H9 (cell line): ENCODE results near the gene MGAT4B. TPM values are rescaled to one million over a fixed set of nuclear protein-coding genes. Genes with fewer than 3 reads are reported as not detected.

ENCODE experiments used
- DNase-seq: peaks from one replicate; pipeline ENCODE4 v3.0.0-alpha.2; 2017
- H2AFZ ChIP-seq: one replicate; pipeline ENCODE4 v1.6.1; 2013; ENCODE audit warnings: mild to moderate bottlenecking, low read length, control low read depth, moderate library complexity
- H2AK5ac ChIP-seq: 2 replicates; pipeline ENCODE4 v1.6.1; 2013; ENCODE audit warnings: low read length, control low read depth, mixed read lengths; ENCODE audit not compliant: insufficient read length
- H2BK120ac ChIP-seq: one replicate; pipeline ENCODE4 v1.6.1; 2013; ENCODE audit warnings: low read depth, mild to moderate bottlenecking, low read length, control low read depth, inconsistent platforms; ENCODE audit not compliant: poor library complexity, severe bottlenecking
- H2BK12ac ChIP-seq: 2 replicates; pipeline ENCODE4 v1.6.1; 2013; ENCODE audit warnings: low read length, control low read depth, mixed read lengths, low read depth; ENCODE audit not compliant: insufficient read length
- H2BK15ac ChIP-seq: 2 replicates; pipeline ENCODE4 v1.6.1; 2013; ENCODE audit warnings: low read depth, low read length, control low read depth
- H2BK20ac ChIP-seq: one replicate; pipeline ENCODE4 v1.6.1; 2013; ENCODE audit warnings: low read depth, mild to moderate bottlenecking, low read length, control low read depth, inconsistent platforms; ENCODE audit not compliant: poor library complexity, severe bottlenecking
- H2BK5ac ChIP-seq: 2 replicates; pipeline ENCODE4 v1.6.1; 2013; ENCODE audit warnings: low read length, control low read depth, mixed read lengths; ENCODE audit not compliant: insufficient read length
- H3K14ac ChIP-seq: 2 replicates; pipeline ENCODE4 v1.6.1; 2013; ENCODE audit warnings: low read length, control low read depth; ENCODE audit not compliant: insufficient read depth
- H3K18ac ChIP-seq: 2 replicates; pipeline ENCODE4 v1.6.1; 2013; ENCODE audit warnings: low read depth, mild to moderate bottlenecking, mixed read lengths, low read length, control low read depth; ENCODE audit not compliant: insufficient read length
- H3K23ac ChIP-seq: 2 replicates; pipeline ENCODE4 v1.6.1; 2013; ENCODE audit warnings: low read length, control low read depth, mixed read lengths, low read depth; ENCODE audit not compliant: insufficient read length
- H3K23me2 ChIP-seq: 2 replicates; pipeline ENCODE4 v1.6.1; 2013; ENCODE audit warnings: low read depth, mild to moderate bottlenecking, mixed read lengths, low read length, control low read depth; ENCODE audit not compliant: insufficient read length, poor library complexity, severe bottlenecking
- H3K27ac ChIP-seq: 2 replicates; pipeline ENCODE4 v1.5.1; 2013; ENCODE audit warnings: low read length, control low read depth, mixed read lengths, low read depth; ENCODE audit not compliant: insufficient read length
- H3K27me3 ChIP-seq: 2 replicates; pipeline ENCODE4 v1.6.1; 2013; ENCODE audit warnings: low read length, control low read depth, inconsistent platforms; ENCODE audit not compliant: insufficient read depth
- H3K4ac ChIP-seq: 2 replicates; pipeline ENCODE4 v1.6.1; 2013; ENCODE audit warnings: low read depth, mild to moderate bottlenecking, control low read depth, inconsistent platforms, low read length, moderate library complexity
- H3K4me1 ChIP-seq: 2 replicates; pipeline ENCODE4 v1.6.1; 2013; ENCODE audit warnings: low read length, control low read depth, inconsistent platforms; ENCODE audit not compliant: insufficient read depth
- H3K4me2 ChIP-seq: 2 replicates; pipeline ENCODE4 v1.6.1; 2013; ENCODE audit warnings: low read length, control low read depth, mixed read lengths; ENCODE audit not compliant: insufficient read length, insufficient read depth
- H3K56ac ChIP-seq: 2 replicates; pipeline ENCODE4 v1.6.1; 2013; ENCODE audit warnings: low read depth, mild to moderate bottlenecking, mixed read lengths, low read length, control low read depth; ENCODE audit not compliant: insufficient read length
- H3K79me1 ChIP-seq: 2 replicates; pipeline ENCODE4 v1.6.1; 2013; ENCODE audit warnings: low read depth, mild to moderate bottlenecking, moderate library complexity, low read length, control low read depth, inconsistent platforms; ENCODE audit not compliant: insufficient read depth, poor library complexity, severe bottlenecking
- H3K79me2 ChIP-seq: 2 replicates; pipeline ENCODE4 v1.6.1; 2013; ENCODE audit warnings: low read length, control low read depth, inconsistent platforms; ENCODE audit not compliant: insufficient read depth
- H3K9ac ChIP-seq: 2 replicates; pipeline ENCODE4 v1.6.1; 2013; ENCODE audit warnings: low read length, control low read depth, mixed read lengths; ENCODE audit not compliant: insufficient read length; ENCODE audit errors: extremely low read depth
- H3K9me3 ChIP-seq: one replicate; pipeline ENCODE4 v1.6.1; 2013; ENCODE audit warnings: low read depth, low read length, inconsistent platforms; ENCODE audit not compliant: control insufficient read depth
- H3T11ph ChIP-seq: one replicate; pipeline ENCODE4 v1.6.1; 2013; ENCODE audit warnings: mild to moderate bottlenecking, low read length, control low read depth, inconsistent platforms
- H4K20me1 ChIP-seq: one replicate; pipeline ENCODE4 v1.6.1; 2013; ENCODE audit not compliant: control insufficient read depth, insufficient read length, insufficient read depth
- H4K5ac ChIP-seq: 2 replicates; pipeline ENCODE4 v1.6.1; 2013; ENCODE audit warnings: low read depth, mild to moderate bottlenecking, mixed read lengths, low read length, control low read depth; ENCODE audit not compliant: insufficient read length
- H4K8ac ChIP-seq: replicated peaks from 2 replicates; pipeline ENCODE4 v1.6.1; 2013; ENCODE audit warnings: low read length, control low read depth, mixed read lengths, low read depth; ENCODE audit not compliant: insufficient read length
- H4K91ac ChIP-seq: 2 replicates; pipeline ENCODE4 v1.6.1; 2013; ENCODE audit warnings: low read depth, mild to moderate bottlenecking, moderate library complexity, mixed read lengths, low read length, control low read depth; ENCODE audit not compliant: insufficient read length
- H3K27ac Mint-ChIP-seq, 3 experiments: 2 replicates in 2 of 3; 3 replicates in 1 of 3; pipeline ENCODE4 v1.8.0; 2020 to 2021; ENCODE audit warnings: mixed read lengths in 3 of 3, mild to moderate bottlenecking in 1 of 3, moderate library complexity in 1 of 3
- H3K27me3 Mint-ChIP-seq: 2 replicates; pipeline ENCODE4 v1.8.0; 2021; ENCODE audit warnings: low read depth, mild to moderate bottlenecking, moderate library complexity, mixed read lengths
- H3K36me3 Mint-ChIP-seq, 3 experiments: 2 replicates in 2 of 3; 3 replicates in 1 of 3; pipeline ENCODE4 v1.8.0; 2020 to 2021; ENCODE audit warnings: low read depth in 3 of 3, mixed read lengths in 3 of 3; ENCODE audit not compliant: insufficient read depth in 1 of 3
- H3K4me1 Mint-ChIP-seq, 2 experiments: 2 replicates each; pipeline ENCODE4 v1.8.0; 2020; ENCODE audit warnings: mixed read lengths in 2 of 2
- H3K4me3 Mint-ChIP-seq, 2 experiments: 2 replicates in 1 of 2; 3 replicates in 1 of 2; pipeline ENCODE4 v1.8.0; 2020 to 2021; ENCODE audit warnings: mild to moderate bottlenecking in 2 of 2, mixed read lengths in 2 of 2, moderate library complexity in 1 of 2
- H3K9me3 Mint-ChIP-seq, 2 experiments: 2 replicates in 1 of 2; 3 replicates in 1 of 2; pipeline ENCODE4 v1.8.0; 2020; ENCODE audit warnings: mild to moderate bottlenecking in 2 of 2, mixed read lengths in 2 of 2, moderate library complexity in 1 of 2
- CTCF ChIP-seq: fragments of 200-600 bp; sonication (generic); conservative IDR thresholded peaks from 3 replicates; pipeline ENCODE4 v1.8.0; 2021; ENCODE audit warnings: antibody characterized with exemption, mild to moderate bottlenecking
- WGBS: extraction: QIAGEN DNeasy Blood & Tissue Kit; methylation state at CpG from one replicate; pipeline ENCODE4 v1.1.7; 2013; ENCODE audit warnings: missing lambda C conversion rate, low lambda C conversion rate, mixed read lengths; ENCODE audit not compliant: insufficient read length; ENCODE audit errors: extremely low coverage; 5-methylcytosine and 5-hydroxymethylcytosine counted together
- microRNA-seq: library from miRNA; unstranded; fragments of <30 nt; microRNA quantifications from one replicate; pipeline ENCODE4, GENCODE V29; 2020; ENCODE audit warnings: borderline microRNAs expressed
- total RNA-seq: library from RNA; stranded (reverse); gene quantifications from 2 replicates; pipeline ENCODE4 v1.2.1, GENCODE V29; 2021

The MGAT4B gene
- total RNA-seq, 1 experiment from 2014 or later = 147 TPM

GRCh38 chr5:179747811-179748210 is 58.9 kb downstream of the MGAT4B start:
- no peak overlapping the region for H2BK12ac ChIP-seq
- no peak overlapping the region for H2AK5ac ChIP-seq
- no peak overlapping the region for H2BK20ac ChIP-seq
- no peaks in the 10 kb centered on the region for H3K9me3 ChIP-seq
- Mint-ChIP-seq H3K27ac (no peak overlapping the region), H3K4me1 (peaks cover 0 to under 1% of the 10 kb centered on the region in 2 experiments; a peak in 1 of 4 replicates), H3K9me3 (peaks cover 0 to 3% of the 10 kb centered on the region in 2 experiments; a peak in 1 of 5 replicates), H3K4me3 (no peak overlapping the region), H3K27me3 (no peaks in the 10 kb centered on the region), H3K36me3 (peaks cover 9 to 34% (median 22%) of the 10 kb centered on the region in 3 experiments; a peak in 6 of 7 replicates)
- H3K4ac ChIP-seq = no peak overlapping the region
- no peaks in the 10 kb centered on the region for H3K23me2 ChIP-seq
- WGBS = no CpG with 5 or more reads among the region's 3 CpGs
- no peaks in the 10 kb centered on the region for H3K4me1 ChIP-seq
- no peaks in the 10 kb centered on the region for H4K20me1 ChIP-seq
- no peak overlapping the region for H2BK120ac ChIP-seq
- no peak overlapping the region for H3T11ph ChIP-seq
- H3K23ac ChIP-seq = no peak overlapping the region
- H3K27ac ChIP-seq = no peak overlapping the region
- no peaks in the 10 kb centered on the region for H3K27me3 ChIP-seq
- no peak overlapping the region for H3K9ac ChIP-seq
- H4K91ac ChIP-seq = no peak overlapping the region
- no peaks in the 10 kb centered on the region for H3K79me1 ChIP-seq
- no peak overlapping the region for H3K56ac ChIP-seq
- no peak overlapping the region for H3K4me2 ChIP-seq
- no peak overlapping the region for H2BK15ac ChIP-seq
- DNase-seq = no peak
- H3K79me2 ChIP-seq = peaks cover 18% of the 10 kb centered on the region; the same call in 1 of the 2 replicates
- H3K14ac ChIP-seq = no peak overlapping the region
- no peak overlapping the region for H2AFZ ChIP-seq
- H4K8ac ChIP-seq = no peak overlapping the region
- H3K18ac ChIP-seq = no peak overlapping the region
- H2BK5ac ChIP-seq = no peak overlapping the region
- no peak overlapping the region for H4K5ac ChIP-seq
- no peak for TF ChIP-seq CTCF

Small RNA genes within 50 kb of the gene (microRNA-seq; reads per million reads assigned to microRNA genes)
- gene MIR1229 = 1.4 reads per million, percentile 10 among the genes with 10 or more reads in this experiment

Other genes starting within 250 kb of the MGAT4B start
- gene HNRNPH1, start 183.2 kb downstream of the MGAT4B start, total RNA-seq = 1,042 and 1,066 TPM in 2 replicates
- 0.50 and 1.6 TPM in 2 replicates for gene CBY3, start 125.8 kb downstream of the MGAT4B start, total RNA-seq
- gene CANX, start 107.9 kb downstream of the MGAT4B start, total RNA-seq = 518 and 538 TPM in 2 replicates
- 50.8 and 51.1 TPM in 2 replicates for gene MAML1, start 74.0 kb downstream of the MGAT4B start, total RNA-seq
- 3.7 and 4.5 TPM in 2 replicates for gene LTC4S, start 12.9 kb downstream of the MGAT4B start, total RNA-seq
- 144 and 147 TPM in 2 replicates for gene SQSTM1, start 14.0 kb upstream of the MGAT4B start, total RNA-seq
- 30.4 and 31.1 TPM in 2 replicates for gene MRNIP, start 52.0 kb upstream of the MGAT4B start, total RNA-seq
- 57.0 and 62.1 TPM in 2 replicates for gene TBC1D9B, start 101.0 kb upstream of the MGAT4B start, total RNA-seq